Measurements from ENCODE around the gene PRAMEF17. TPM values are rescaled to one million over a fixed set of nuclear protein-coding genes. Genes with fewer than 3 reads are reported as not detected.
"Not testable (repeated sequence)": the region's sequence is repeated elsewhere in the genome, so short reads cannot be mapped to it uniquely, and the experiment has no call there.

The PRAMEF17 gene
- not detected in 2 replicates for total RNA-seq
- long read RNA-seq, result 0 reads

GRCh38 chr1:13389332-13389731, at the start of gene PRAMEF17:
PRAMEF17 (plus strand) TSS chr1:13389632; CDS start chr1:13389658, 26 bp downstream.
- H3K4me1 Mint-ChIP-seq (ENCODE audit: unreplicated experiment), result not testable (repeated sequence)

GRCh38 chr1:13342496-13342895, 46.9 kb upstream of the PRAMEF17 start:
- DNase-seq (ENCODE audit: extremely low spot score, unreplicated experiment), result peak; percentile 70
- not testable (repeated sequence) for H3K9me3 Mint-ChIP-seq (ENCODE audit: unreplicated experiment); H3K4me3 Mint-ChIP-seq (ENCODE audit: unreplicated experiment); H3K27ac Mint-ChIP-seq (ENCODE audit: unreplicated experiment); H3K4me1 Mint-ChIP-seq (ENCODE audit: unreplicated experiment); H3K27me3 Mint-ChIP-seq (ENCODE audit: unreplicated experiment); H3K36me3 Mint-ChIP-seq (ENCODE audit: unreplicated experiment)

More at GRCh38 chr1:13389332-13389731, at the start of gene PRAMEF17:
- not testable (repeated sequence) for H3K36me3 Mint-ChIP-seq (ENCODE audit: unreplicated experiment); H3K27me3 Mint-ChIP-seq (ENCODE audit: unreplicated experiment); DNase-seq (ENCODE audit: extremely low spot score, unreplicated experiment); H3K27ac Mint-ChIP-seq (ENCODE audit: unreplicated experiment); H3K4me3 Mint-ChIP-seq (ENCODE audit: unreplicated experiment)
- peaks cover 31% of the 10 kb centered on the region for H3K9me3 Mint-ChIP-seq (ENCODE audit: unreplicated experiment)

- H3K9me3 Mint-ChIP-seq (ENCODE audit: unreplicated experiment); DNase-seq (ENCODE audit: extremely low spot score, unreplicated experiment): not testable (repeated sequence)
Measured at GRCh38 chr1:13347034-13347433, 42.4 kb upstream of the PRAMEF17 start, which contains the start of gene PRAMEF14. PRAMEF14 (minus strand) TSS chr1:13347134; CDS start chr1:13345314, 1,820 bp downstream.

GRCh38 chr1:13353476-13353875, 36.0 kb upstream of the PRAMEF17 start:
- H3K9me3 Mint-ChIP-seq (ENCODE audit: unreplicated experiment); H3K27me3 Mint-ChIP-seq (ENCODE audit: unreplicated experiment); H3K4me3 Mint-ChIP-seq (ENCODE audit: unreplicated experiment); H3K27ac Mint-ChIP-seq (ENCODE audit: unreplicated experiment); H3K4me1 Mint-ChIP-seq (ENCODE audit: unreplicated experiment); H3K36me3 Mint-ChIP-seq (ENCODE audit: unreplicated experiment): not testable (repeated sequence)
- peak; percentile 66 for DNase-seq (ENCODE audit: extremely low spot score, unreplicated experiment)

More at GRCh38 chr1:13347034-13347433, 42.4 kb upstream of the PRAMEF17 start, which contains the start of gene PRAMEF14:
- not testable (repeated sequence) for H3K4me3 Mint-ChIP-seq (ENCODE audit: unreplicated experiment); H3K27ac Mint-ChIP-seq (ENCODE audit: unreplicated experiment); H3K36me3 Mint-ChIP-seq (ENCODE audit: unreplicated experiment); H3K27me3 Mint-ChIP-seq (ENCODE audit: unreplicated experiment); H3K4me1 Mint-ChIP-seq (ENCODE audit: unreplicated experiment)

- not testable (repeated sequence) for H3K36me3 Mint-ChIP-seq (ENCODE audit: unreplicated experiment); H3K27me3 Mint-ChIP-seq (ENCODE audit: unreplicated experiment); H3K9me3 Mint-ChIP-seq (ENCODE audit: unreplicated experiment); H3K27ac Mint-ChIP-seq (ENCODE audit: unreplicated experiment); DNase-seq (ENCODE audit: extremely low spot score, unreplicated experiment); H3K4me3 Mint-ChIP-seq (ENCODE audit: unreplicated experiment); H3K4me1 Mint-ChIP-seq (ENCODE audit: unreplicated experiment)
Measured at GRCh38 chr1:13354475-13354874, 35.0 kb upstream of the PRAMEF17 start.

- not testable (repeated sequence) for H3K27ac Mint-ChIP-seq (ENCODE audit: unreplicated experiment); H3K27me3 Mint-ChIP-seq (ENCODE audit: unreplicated experiment); H3K4me1 Mint-ChIP-seq (ENCODE audit: unreplicated experiment); H3K36me3 Mint-ChIP-seq (ENCODE audit: unreplicated experiment); H3K9me3 Mint-ChIP-seq (ENCODE audit: unreplicated experiment); H3K4me3 Mint-ChIP-seq (ENCODE audit: unreplicated experiment)
- DNase-seq (ENCODE audit: extremely low spot score, unreplicated experiment), result peak; percentile 15
- peak; percentile 62 for TF ChIP-seq CTCF (IDR thresholded peaks at IDR 0.05)
Measured at GRCh38 chr1:13356774-13357173, 32.7 kb upstream of the PRAMEF17 start.

- H3K9me3 Mint-ChIP-seq (ENCODE audit: unreplicated experiment); H3K4me1 Mint-ChIP-seq (ENCODE audit: unreplicated experiment); H3K27ac Mint-ChIP-seq (ENCODE audit: unreplicated experiment); DNase-seq (ENCODE audit: extremely low spot score, unreplicated experiment); H3K36me3 Mint-ChIP-seq (ENCODE audit: unreplicated experiment); H3K27me3 Mint-ChIP-seq (ENCODE audit: unreplicated experiment); H3K4me3 Mint-ChIP-seq (ENCODE audit: unreplicated experiment): not testable (repeated sequence)
Measured at GRCh38 chr1:13362364-13362763, 27.1 kb upstream of the PRAMEF17 start.

GRCh38 chr1:13364928-13365327, 24.5 kb upstream of the PRAMEF17 start:
- DNase-seq (ENCODE audit: extremely low spot score, unreplicated experiment); H3K27ac Mint-ChIP-seq (ENCODE audit: unreplicated experiment); H3K27me3 Mint-ChIP-seq (ENCODE audit: unreplicated experiment); H3K4me1 Mint-ChIP-seq (ENCODE audit: unreplicated experiment); H3K4me3 Mint-ChIP-seq (ENCODE audit: unreplicated experiment); H3K36me3 Mint-ChIP-seq (ENCODE audit: unreplicated experiment): not testable (repeated sequence)
- H3K9me3 Mint-ChIP-seq (ENCODE audit: unreplicated experiment), result peaks cover 18% of the 10 kb centered on the region

- H3K4me1 Mint-ChIP-seq (ENCODE audit: unreplicated experiment); H3K27me3 Mint-ChIP-seq (ENCODE audit: unreplicated experiment); H3K4me3 Mint-ChIP-seq (ENCODE audit: unreplicated experiment); DNase-seq (ENCODE audit: extremely low spot score, unreplicated experiment); H3K36me3 Mint-ChIP-seq (ENCODE audit: unreplicated experiment); H3K27ac Mint-ChIP-seq (ENCODE audit: unreplicated experiment): not testable (repeated sequence)
- peaks cover 18% of the 10 kb centered on the region for H3K9me3 Mint-ChIP-seq (ENCODE audit: unreplicated experiment)
Measured at GRCh38 chr1:13366536-13366935, 22.9 kb upstream of the PRAMEF17 start.

GRCh38 chr1:13368544-13368943, 20.9 kb upstream of the PRAMEF17 start:
- not testable (repeated sequence) for H3K27ac Mint-ChIP-seq (ENCODE audit: unreplicated experiment); H3K27me3 Mint-ChIP-seq (ENCODE audit: unreplicated experiment); H3K4me3 Mint-ChIP-seq (ENCODE audit: unreplicated experiment); H3K4me1 Mint-ChIP-seq (ENCODE audit: unreplicated experiment); DNase-seq (ENCODE audit: extremely low spot score, unreplicated experiment); H3K36me3 Mint-ChIP-seq (ENCODE audit: unreplicated experiment)
- peaks cover 18% of the 10 kb centered on the region for H3K9me3 Mint-ChIP-seq (ENCODE audit: unreplicated experiment)

GRCh38 chr1:13378983-13379382, 10.4 kb upstream of the PRAMEF17 start:
- not testable (repeated sequence) for H3K4me1 Mint-ChIP-seq (ENCODE audit: unreplicated experiment); H3K27ac Mint-ChIP-seq (ENCODE audit: unreplicated experiment); H3K36me3 Mint-ChIP-seq (ENCODE audit: unreplicated experiment); H3K27me3 Mint-ChIP-seq (ENCODE audit: unreplicated experiment); DNase-seq (ENCODE audit: extremely low spot score, unreplicated experiment); H3K4me3 Mint-ChIP-seq (ENCODE audit: unreplicated experiment)
- peaks cover 10% of the 10 kb centered on the region for H3K9me3 Mint-ChIP-seq (ENCODE audit: unreplicated experiment)

GRCh38 chr1:13380380-13380779, 9.1 kb upstream of the PRAMEF17 start:
- not testable (repeated sequence) for H3K4me3 Mint-ChIP-seq (ENCODE audit: unreplicated experiment); DNase-seq (ENCODE audit: extremely low spot score, unreplicated experiment); H3K27me3 Mint-ChIP-seq (ENCODE audit: unreplicated experiment); H3K27ac Mint-ChIP-seq (ENCODE audit: unreplicated experiment); H3K36me3 Mint-ChIP-seq (ENCODE audit: unreplicated experiment); H3K4me1 Mint-ChIP-seq (ENCODE audit: unreplicated experiment)
- H3K9me3 Mint-ChIP-seq (ENCODE audit: unreplicated experiment), result peaks cover 15% of the 10 kb centered on the region

All from osteocyte (in vitro differentiated cells).